ENCODE measurements around the gene TNNT2.
A peak's percentile ranks its signal among the peaks of the same experiment; 100 is the strongest.

TNNT2 gene

DNA sequence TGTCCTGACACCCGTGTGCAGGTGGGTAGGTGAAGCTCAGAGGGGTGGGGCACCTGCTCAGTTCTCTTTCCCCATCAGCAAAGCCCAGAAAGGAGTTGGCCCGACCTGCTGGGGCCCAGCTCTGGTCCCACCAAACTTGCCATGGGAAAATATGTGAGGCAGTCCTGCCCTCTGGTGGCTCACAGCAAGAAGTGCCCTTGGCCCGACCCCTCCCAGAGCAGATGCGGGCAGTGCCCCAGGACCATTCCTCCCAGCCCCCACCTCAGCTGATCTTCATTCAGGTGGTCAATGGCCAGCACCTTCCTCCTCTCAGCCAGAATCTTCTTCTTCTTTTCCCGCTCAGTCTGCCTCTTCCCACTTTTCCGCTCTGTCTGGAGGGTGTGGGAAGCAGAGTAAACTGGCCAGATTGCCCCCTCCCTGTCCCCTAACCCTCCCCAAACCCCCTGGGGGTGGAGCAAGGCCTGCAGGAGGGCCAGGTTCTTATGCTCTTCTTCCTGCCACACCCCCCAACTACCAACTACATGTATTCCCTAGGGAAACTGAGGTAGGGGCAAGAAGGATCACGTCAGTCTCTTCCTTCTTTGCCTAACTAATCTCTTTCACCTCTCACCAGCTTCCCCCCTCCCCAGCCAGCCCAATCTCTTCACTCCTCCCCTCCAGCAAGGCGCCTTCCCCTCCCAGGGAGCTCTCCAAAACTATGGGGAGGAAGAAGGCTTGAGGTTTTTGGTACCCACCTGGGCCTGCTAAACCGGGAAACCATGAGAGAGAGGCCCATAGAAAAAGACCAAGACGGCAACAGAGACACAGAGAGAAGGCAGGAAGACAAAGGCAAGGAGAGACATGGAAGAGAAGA, 15.6 kb downstream of the TNNT2 start:
- H3K27ac ChIP-seq (ENCODE audit: low read length) = no peak overlapping the region
- H3K4me1 ChIP-seq (ENCODE audit: low read length) = no peaks in the 10 kb centered on the region
- no peak overlapping the region for H2AFZ ChIP-seq (ENCODE audit: low read length)
- H3K4me2 ChIP-seq (ENCODE audit: low read depth, low read length) = no peak overlapping the region
- peak; percentile 50 for DNase-seq
- no peaks in the 10 kb centered on the region for H3F3A ChIP-seq (ENCODE audit: insufficient read depth, low read length)
- H3K4me3 ChIP-seq (ENCODE audit: low read length) = no peak overlapping the region
- H3K27me3 ChIP-seq (replicated peaks; ENCODE audit: insufficient read depth, low read length) = peaks cover 97% of the 10 kb centered on the region
- no peaks in the 10 kb centered on the region for H3K9me3 ChIP-seq (replicated peaks; ENCODE audit: insufficient read depth, low read length)
- TF ChIP-seq EZH2phosphoT487 (IDR thresholded peaks at IDR 0.05; ENCODE audit: low read length) = no peak
- TF ChIP-seq, protein P1, sequence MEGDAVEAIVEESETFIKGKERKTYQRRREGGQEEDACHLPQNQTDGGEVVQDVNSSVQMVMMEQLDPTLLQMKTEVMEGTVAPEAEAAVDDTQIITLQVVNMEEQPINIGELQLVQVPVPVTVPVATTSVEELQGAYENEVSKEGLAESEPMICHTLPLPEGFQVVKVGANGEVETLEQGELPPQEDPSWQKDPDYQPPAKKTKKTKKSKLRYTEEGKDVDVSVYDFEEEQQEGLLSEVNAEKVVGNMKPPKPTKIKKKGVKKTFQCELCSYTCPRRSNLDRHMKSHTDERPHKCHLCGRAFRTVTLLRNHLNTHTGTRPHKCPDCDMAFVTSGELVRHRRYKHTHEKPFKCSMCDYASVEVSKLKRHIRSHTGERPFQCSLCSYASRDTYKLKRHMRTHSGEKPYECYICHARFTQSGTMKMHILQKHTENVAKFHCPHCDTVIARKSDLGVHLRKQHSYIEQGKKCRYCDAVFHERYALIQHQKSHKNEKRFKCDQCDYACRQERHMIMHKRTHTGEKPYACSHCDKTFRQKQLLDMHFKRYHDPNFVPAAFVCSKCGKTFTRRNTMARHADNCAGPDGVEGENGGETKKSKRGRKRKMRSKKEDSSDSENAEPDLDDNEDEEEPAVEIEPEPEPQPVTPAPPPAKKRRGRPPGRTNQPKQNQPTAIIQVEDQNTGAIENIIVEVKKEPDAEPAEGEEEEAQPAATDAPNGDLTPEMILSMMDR (IDR thresholded peaks at IDR 0.05; ENCODE audit: low read length) = peak; percentile 87
- no peak for TF ChIP-seq EZH2 (optimal IDR thresholded peaks at IDR 0.05; ENCODE audit: low read depth, low read length)
- no peaks in the 10 kb centered on the region for H3K79me2 ChIP-seq (ENCODE audit: low read length)
- no peaks in the 10 kb centered on the region for H3K9me2 ChIP-seq (replicated peaks; ENCODE audit: insufficient read depth, low read length)
- no peaks in the 10 kb centered on the region for H4K20me1 ChIP-seq (ENCODE audit: insufficient read depth, low read length)
- no peaks in the 10 kb centered on the region for H3K36me3 ChIP-seq (replicated peaks; ENCODE audit: insufficient read depth, low read length)
- no peak overlapping the region for H3K9ac ChIP-seq (ENCODE audit: low read length)

DNA sequence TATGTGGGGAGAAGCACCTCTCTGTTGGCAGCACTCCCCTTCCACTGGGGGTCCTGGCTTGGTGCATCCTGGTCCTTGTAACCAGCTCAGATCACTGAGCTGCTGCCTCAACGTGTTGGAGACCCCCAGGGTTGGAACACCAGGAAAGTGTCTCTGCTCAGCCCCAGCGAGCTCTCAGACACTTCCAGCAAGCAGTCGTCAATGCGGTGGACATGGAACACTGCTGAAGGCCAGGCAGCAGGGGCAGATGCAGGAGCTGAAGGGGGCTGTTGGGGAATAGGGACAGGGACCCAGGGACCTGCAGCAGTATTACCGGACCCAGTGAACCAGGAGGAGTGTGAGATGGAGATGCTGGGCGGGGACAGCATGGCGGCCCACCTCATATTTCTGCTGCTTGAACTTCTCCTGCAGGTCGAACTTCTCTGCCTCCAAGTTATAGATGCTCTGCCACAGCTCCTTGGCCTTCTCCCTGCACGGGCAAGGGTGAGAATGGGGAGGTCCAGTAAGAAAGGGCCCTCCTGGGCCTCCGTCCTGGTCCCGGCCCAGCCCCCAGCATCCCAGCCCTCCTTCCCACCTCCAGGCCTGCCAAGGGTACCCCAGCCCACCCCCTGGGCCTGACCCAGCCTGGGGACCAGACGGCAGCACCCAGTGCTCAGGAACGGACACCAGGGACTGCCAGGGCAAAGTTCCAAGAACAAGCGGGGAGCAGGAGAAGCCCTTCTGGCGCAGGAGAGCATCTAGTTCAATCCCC, 16.4 kb downstream of the TNNT2 start:
- Histone ChIP-seq H3K36me3 (replicated peaks; ENCODE audit: insufficient read depth, low read length) (no peaks in the 10 kb centered on the region), H3K4me1 (ENCODE audit: low read length) (no peaks in the 10 kb centered on the region)
- no peak for TF ChIP-seq EZH2 (optimal IDR thresholded peaks at IDR 0.05; ENCODE audit: low read depth, low read length)
- TF ChIP-seq, protein P1 (IDR thresholded peaks at IDR 0.05; ENCODE audit: low read length) = no peak
- TF ChIP-seq EZH2phosphoT487 (IDR thresholded peaks at IDR 0.05; ENCODE audit: low read length) = no peak

DNA sequence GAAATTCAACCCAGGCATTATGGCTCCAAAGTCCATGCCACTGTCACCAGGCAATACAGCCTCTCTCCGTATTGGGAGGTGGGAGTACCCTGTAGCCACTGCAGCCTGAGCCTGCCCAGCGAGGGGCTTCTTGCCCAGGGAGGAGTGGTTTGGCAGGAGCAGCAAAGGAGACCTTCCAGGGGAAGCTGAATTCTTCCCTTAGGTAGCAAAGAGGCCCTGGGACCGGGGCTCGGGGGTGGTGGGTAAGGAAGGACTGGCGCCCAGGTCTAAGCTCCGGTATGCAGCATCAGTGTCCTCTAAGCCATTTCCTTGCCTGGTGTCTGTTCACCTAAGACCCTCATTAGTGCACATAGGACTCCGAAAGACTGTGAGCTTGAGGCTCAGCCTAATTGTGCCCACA, 17.0 kb downstream of the TNNT2 start:
- Histone ChIP-seq H3K36me3 (replicated peaks; ENCODE audit: insufficient read depth, low read length) (no peaks in the 10 kb centered on the region), H4K20me1 (ENCODE audit: insufficient read depth, low read length) (no peaks in the 10 kb centered on the region), H3K4me3 (ENCODE audit: low read length) (no peak overlapping the region), H3K9me3 (replicated peaks; ENCODE audit: insufficient read depth, low read length) (no peaks in the 10 kb centered on the region), H3K4me2 (ENCODE audit: low read depth, low read length) (no peak overlapping the region), H3F3A (ENCODE audit: insufficient read depth, low read length) (no peaks in the 10 kb centered on the region), H3K79me2 (ENCODE audit: low read length) (no peaks in the 10 kb centered on the region), H3K9me2 (replicated peaks; ENCODE audit: insufficient read depth, low read length) (no peaks in the 10 kb centered on the region), H3K27me3 (replicated peaks; ENCODE audit: insufficient read depth, low read length) (peaks cover 96% of the 10 kb centered on the region), H2AFZ (ENCODE audit: low read length) (no peak overlapping the region), H3K9ac (ENCODE audit: low read length) (no peak overlapping the region), H3K27ac (ENCODE audit: low read length) (no peak overlapping the region), H3K4me1 (ENCODE audit: low read length) (no peaks in the 10 kb centered on the region)
- TF ChIP-seq EZH2 (optimal IDR thresholded peaks at IDR 0.05; ENCODE audit: low read depth, low read length) = no peak
- no peak for TF ChIP-seq EZH2phosphoT487 (IDR thresholded peaks at IDR 0.05; ENCODE audit: low read length)
- TF ChIP-seq, protein P1 (IDR thresholded peaks at IDR 0.05; ENCODE audit: low read length) = no peak
- no peak for DNase-seq

More for the DNA sequence above, 16.4 kb downstream of the TNNT2 start:
- Histone ChIP-seq H3F3A (ENCODE audit: insufficient read depth, low read length) (no peaks in the 10 kb centered on the region), H3K9ac (ENCODE audit: low read length) (no peak overlapping the region), H3K9me2 (replicated peaks; ENCODE audit: insufficient read depth, low read length) (no peaks in the 10 kb centered on the region), H3K4me3 (ENCODE audit: low read length) (no peak overlapping the region), H3K4me2 (ENCODE audit: low read depth, low read length) (no peak overlapping the region), H3K27ac (ENCODE audit: low read length) (no peak overlapping the region), H3K27me3 (replicated peaks; ENCODE audit: insufficient read depth, low read length) (peaks cover 96% of the 10 kb centered on the region), H4K20me1 (ENCODE audit: insufficient read depth, low read length) (no peaks in the 10 kb centered on the region), H2AFZ (ENCODE audit: low read length) (no peak overlapping the region), H3K9me3 (replicated peaks; ENCODE audit: insufficient read depth, low read length) (no peaks in the 10 kb centered on the region), H3K79me2 (ENCODE audit: low read length) (no peaks in the 10 kb centered on the region)
- no peak for DNase-seq
